H9 (cell line): ENCODE measurements around the gene CSNK2B. TPM values are rescaled to one million over a fixed set of nuclear protein-coding genes. Genes with fewer than 3 reads are reported as not detected.
A peak's percentile ranks its signal among the peaks of the same experiment; 100 is the strongest.

Source experiments
- DNase-seq: peaks from one replicate; pipeline ENCODE4 v3.0.0-alpha.2; 2017
- H2AFZ ChIP-seq: one replicate; pipeline ENCODE4 v1.6.1; 2013; ENCODE audit warnings: mild to moderate bottlenecking, low read length, control low read depth, moderate library complexity
- H2AK5ac ChIP-seq: 2 replicates; pipeline ENCODE4 v1.6.1; 2013; ENCODE audit warnings: low read length, control low read depth, mixed read lengths; ENCODE audit not compliant: insufficient read length
- H2BK120ac ChIP-seq: one replicate; pipeline ENCODE4 v1.6.1; 2013; ENCODE audit warnings: low read depth, mild to moderate bottlenecking, low read length, control low read depth, inconsistent platforms; ENCODE audit not compliant: poor library complexity, severe bottlenecking
- H2BK12ac ChIP-seq: 2 replicates; pipeline ENCODE4 v1.6.1; 2013; ENCODE audit warnings: low read length, control low read depth, mixed read lengths, low read depth; ENCODE audit not compliant: insufficient read length
- H2BK15ac ChIP-seq: 2 replicates; pipeline ENCODE4 v1.6.1; 2013; ENCODE audit warnings: low read depth, low read length, control low read depth
- H2BK20ac ChIP-seq: one replicate; pipeline ENCODE4 v1.6.1; 2013; ENCODE audit warnings: low read depth, mild to moderate bottlenecking, low read length, control low read depth, inconsistent platforms; ENCODE audit not compliant: poor library complexity, severe bottlenecking
- H2BK5ac ChIP-seq: 2 replicates; pipeline ENCODE4 v1.6.1; 2013; ENCODE audit warnings: low read length, control low read depth, mixed read lengths; ENCODE audit not compliant: insufficient read length
- H3K14ac ChIP-seq: 2 replicates; pipeline ENCODE4 v1.6.1; 2013; ENCODE audit warnings: low read length, control low read depth; ENCODE audit not compliant: insufficient read depth
- H3K18ac ChIP-seq: 2 replicates; pipeline ENCODE4 v1.6.1; 2013; ENCODE audit warnings: low read depth, mild to moderate bottlenecking, mixed read lengths, low read length, control low read depth; ENCODE audit not compliant: insufficient read length
- H3K23ac ChIP-seq: 2 replicates; pipeline ENCODE4 v1.6.1; 2013; ENCODE audit warnings: low read length, control low read depth, mixed read lengths, low read depth; ENCODE audit not compliant: insufficient read length
- H3K23me2 ChIP-seq: 2 replicates; pipeline ENCODE4 v1.6.1; 2013; ENCODE audit warnings: low read depth, mild to moderate bottlenecking, mixed read lengths, low read length, control low read depth; ENCODE audit not compliant: insufficient read length, poor library complexity, severe bottlenecking
- H3K27ac ChIP-seq: 2 replicates; pipeline ENCODE4 v1.5.1; 2013; ENCODE audit warnings: low read length, control low read depth, mixed read lengths, low read depth; ENCODE audit not compliant: insufficient read length
- H3K27me3 ChIP-seq: 2 replicates; pipeline ENCODE4 v1.6.1; 2013; ENCODE audit warnings: low read length, control low read depth, inconsistent platforms; ENCODE audit not compliant: insufficient read depth
- H3K4ac ChIP-seq: 2 replicates; pipeline ENCODE4 v1.6.1; 2013; ENCODE audit warnings: low read depth, mild to moderate bottlenecking, control low read depth, inconsistent platforms, low read length, moderate library complexity
- H3K4me1 ChIP-seq: 2 replicates; pipeline ENCODE4 v1.6.1; 2013; ENCODE audit warnings: low read length, control low read depth, inconsistent platforms; ENCODE audit not compliant: insufficient read depth
- H3K4me2 ChIP-seq: 2 replicates; pipeline ENCODE4 v1.6.1; 2013; ENCODE audit warnings: low read length, control low read depth, mixed read lengths; ENCODE audit not compliant: insufficient read length, insufficient read depth
- H3K56ac ChIP-seq: 2 replicates; pipeline ENCODE4 v1.6.1; 2013; ENCODE audit warnings: low read depth, mild to moderate bottlenecking, mixed read lengths, low read length, control low read depth; ENCODE audit not compliant: insufficient read length
- H3K79me1 ChIP-seq: 2 replicates; pipeline ENCODE4 v1.6.1; 2013; ENCODE audit warnings: low read depth, mild to moderate bottlenecking, moderate library complexity, low read length, control low read depth, inconsistent platforms; ENCODE audit not compliant: insufficient read depth, poor library complexity, severe bottlenecking
- H3K79me2 ChIP-seq: 2 replicates; pipeline ENCODE4 v1.6.1; 2013; ENCODE audit warnings: low read length, control low read depth, inconsistent platforms; ENCODE audit not compliant: insufficient read depth
- H3K9ac ChIP-seq: 2 replicates; pipeline ENCODE4 v1.6.1; 2013; ENCODE audit warnings: low read length, control low read depth, mixed read lengths; ENCODE audit not compliant: insufficient read length; ENCODE audit errors: extremely low read depth
- H3K9me3 ChIP-seq: one replicate; pipeline ENCODE4 v1.6.1; 2013; ENCODE audit warnings: low read depth, low read length, inconsistent platforms; ENCODE audit not compliant: control insufficient read depth
- H3T11ph ChIP-seq: one replicate; pipeline ENCODE4 v1.6.1; 2013; ENCODE audit warnings: mild to moderate bottlenecking, low read length, control low read depth, inconsistent platforms
- H4K20me1 ChIP-seq: one replicate; pipeline ENCODE4 v1.6.1; 2013; ENCODE audit not compliant: control insufficient read depth, insufficient read length, insufficient read depth
- H4K5ac ChIP-seq: 2 replicates; pipeline ENCODE4 v1.6.1; 2013; ENCODE audit warnings: low read depth, mild to moderate bottlenecking, mixed read lengths, low read length, control low read depth; ENCODE audit not compliant: insufficient read length
- H4K8ac ChIP-seq: replicated peaks from 2 replicates; pipeline ENCODE4 v1.6.1; 2013; ENCODE audit warnings: low read length, control low read depth, mixed read lengths, low read depth; ENCODE audit not compliant: insufficient read length
- H4K91ac ChIP-seq: 2 replicates; pipeline ENCODE4 v1.6.1; 2013; ENCODE audit warnings: low read depth, mild to moderate bottlenecking, moderate library complexity, mixed read lengths, low read length, control low read depth; ENCODE audit not compliant: insufficient read length
- H3K27ac Mint-ChIP-seq, 3 experiments: 2 replicates in 2 of 3; 3 replicates in 1 of 3; pipeline ENCODE4 v1.8.0; 2020 to 2021; ENCODE audit warnings: mixed read lengths in 3 of 3, mild to moderate bottlenecking in 1 of 3, moderate library complexity in 1 of 3
- H3K27me3 Mint-ChIP-seq: 2 replicates; pipeline ENCODE4 v1.8.0; 2021; ENCODE audit warnings: low read depth, mild to moderate bottlenecking, moderate library complexity, mixed read lengths
- H3K36me3 Mint-ChIP-seq, 3 experiments: 2 replicates in 2 of 3; 3 replicates in 1 of 3; pipeline ENCODE4 v1.8.0; 2020 to 2021; ENCODE audit warnings: low read depth in 3 of 3, mixed read lengths in 3 of 3; ENCODE audit not compliant: insufficient read depth in 1 of 3
- H3K4me1 Mint-ChIP-seq, 2 experiments: 2 replicates each; pipeline ENCODE4 v1.8.0; 2020; ENCODE audit warnings: mixed read lengths in 2 of 2
- H3K4me3 Mint-ChIP-seq, 2 experiments: 2 replicates in 1 of 2; 3 replicates in 1 of 2; pipeline ENCODE4 v1.8.0; 2020 to 2021; ENCODE audit warnings: mild to moderate bottlenecking in 2 of 2, mixed read lengths in 2 of 2, moderate library complexity in 1 of 2
- H3K9me3 Mint-ChIP-seq, 2 experiments: 2 replicates in 1 of 2; 3 replicates in 1 of 2; pipeline ENCODE4 v1.8.0; 2020; ENCODE audit warnings: mild to moderate bottlenecking in 2 of 2, mixed read lengths in 2 of 2, moderate library complexity in 1 of 2
- WGBS: extraction: QIAGEN DNeasy Blood & Tissue Kit; methylation state at CpG from one replicate; pipeline ENCODE4 v1.1.7; 2013; ENCODE audit warnings: missing lambda C conversion rate, low lambda C conversion rate, mixed read lengths; ENCODE audit not compliant: insufficient read length; ENCODE audit errors: extremely low coverage; 5-methylcytosine and 5-hydroxymethylcytosine counted together
- total RNA-seq: library from RNA; stranded (reverse); gene quantifications from 2 replicates; pipeline ENCODE4 v1.2.1, GENCODE V29; 2021
- TF ChIP-seq, protein P1 (sequence below): fragments of 200-600 bp; sonication (generic); conservative IDR thresholded peaks from 3 replicates; pipeline ENCODE4 v1.8.0; 2021; ENCODE audit warnings: antibody characterized with exemption, mild to moderate bottlenecking

The CSNK2B gene
- total RNA-seq, 1 experiment from 2014 or later, result 187 TPM

DNA sequence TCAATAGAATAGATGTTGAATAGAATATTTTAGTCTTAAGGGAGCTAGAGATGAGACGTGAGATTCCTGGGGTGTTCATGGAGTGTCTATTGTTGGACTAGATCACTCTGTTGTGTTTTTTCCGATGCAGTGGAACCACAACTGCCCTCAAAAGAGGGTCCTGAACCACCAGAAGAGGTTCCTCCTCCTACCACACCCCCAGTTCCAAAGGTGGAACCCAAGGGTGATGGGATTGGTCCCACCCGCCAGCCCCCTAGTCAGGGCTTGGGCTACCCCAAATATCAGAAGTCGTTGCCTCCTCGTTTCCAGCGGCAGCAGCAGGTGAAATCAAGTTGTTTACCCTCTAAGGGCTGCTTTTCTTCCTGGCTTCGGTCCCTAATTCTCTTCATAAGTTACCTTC, 36.9 kb upstream of the CSNK2B start:
- Histone ChIP-seq H3K9ac (no peak overlapping the region), H3K9me3 (no peaks in the 10 kb centered on the region), H2AFZ (no peak overlapping the region), H2AK5ac (no peak overlapping the region), H3K56ac (no peak overlapping the region), H4K8ac (no peak overlapping the region), H2BK12ac (no peak overlapping the region), H3K27ac (no peak overlapping the region), H3K18ac (no peak overlapping the region), H3K14ac (no peak overlapping the region), H3K79me2 (no peaks in the 10 kb centered on the region), H3K4me2 (no peak overlapping the region), H2BK15ac (no peak overlapping the region), H3K27me3 (no peaks in the 10 kb centered on the region), H3K4ac (no peak overlapping the region), H3K79me1 (peaks cover 3% of the 10 kb centered on the region), H3K4me1 (no peaks in the 10 kb centered on the region), H3K23me2 (no peaks in the 10 kb centered on the region), H3K23ac (no peak overlapping the region), H4K20me1 (no peaks in the 10 kb centered on the region), H3T11ph (no peak overlapping the region), H2BK5ac (no peak overlapping the region), H2BK20ac (no peak overlapping the region), H4K5ac (no peak overlapping the region), H4K91ac (no peak overlapping the region), H2BK120ac (no peak overlapping the region)
- H3K4me3 Mint-ChIP-seq, result no peak overlapping the region
- WGBS, result no CpG with 5 or more reads among the region's 7 CpGs
- no peaks in the 10 kb centered on the region; the same call in 1 of the 2 replicates for H3K27me3 Mint-ChIP-seq
- no peaks in the 10 kb centered on the region for H3K9me3 Mint-ChIP-seq
- peaks cover 89 to 100% (median 100%) of the 10 kb centered on the region in 3 experiments for H3K36me3 Mint-ChIP-seq
- peak overlapping the region in 2 of 3 experiments; percentile 35 to 83; a peak in 3 of 7 replicates for H3K27ac Mint-ChIP-seq
- TF ChIP-seq, protein P1, sequence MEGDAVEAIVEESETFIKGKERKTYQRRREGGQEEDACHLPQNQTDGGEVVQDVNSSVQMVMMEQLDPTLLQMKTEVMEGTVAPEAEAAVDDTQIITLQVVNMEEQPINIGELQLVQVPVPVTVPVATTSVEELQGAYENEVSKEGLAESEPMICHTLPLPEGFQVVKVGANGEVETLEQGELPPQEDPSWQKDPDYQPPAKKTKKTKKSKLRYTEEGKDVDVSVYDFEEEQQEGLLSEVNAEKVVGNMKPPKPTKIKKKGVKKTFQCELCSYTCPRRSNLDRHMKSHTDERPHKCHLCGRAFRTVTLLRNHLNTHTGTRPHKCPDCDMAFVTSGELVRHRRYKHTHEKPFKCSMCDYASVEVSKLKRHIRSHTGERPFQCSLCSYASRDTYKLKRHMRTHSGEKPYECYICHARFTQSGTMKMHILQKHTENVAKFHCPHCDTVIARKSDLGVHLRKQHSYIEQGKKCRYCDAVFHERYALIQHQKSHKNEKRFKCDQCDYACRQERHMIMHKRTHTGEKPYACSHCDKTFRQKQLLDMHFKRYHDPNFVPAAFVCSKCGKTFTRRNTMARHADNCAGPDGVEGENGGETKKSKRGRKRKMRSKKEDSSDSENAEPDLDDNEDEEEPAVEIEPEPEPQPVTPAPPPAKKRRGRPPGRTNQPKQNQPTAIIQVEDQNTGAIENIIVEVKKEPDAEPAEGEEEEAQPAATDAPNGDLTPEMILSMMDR, result no peak
- peaks cover 0 to 3% of the 10 kb centered on the region in 2 experiments; a peak in 1 of 4 replicates for H3K4me1 Mint-ChIP-seq
- no peak for DNase-seq
